GM21576 (cell line): Measurements from ENCODE around the gene SORL1-AS1.

Experiments
- ATAC-seq: cut with Tn5 transposase; IDR thresholded peaks from one replicate; pipeline ENCODE4 v1.9.1; 2021; ENCODE audit warnings: mild to moderate bottlenecking, moderate library complexity; ENCODE audit not compliant: unreplicated experiment

Gene SORL1-AS1

DNA sequence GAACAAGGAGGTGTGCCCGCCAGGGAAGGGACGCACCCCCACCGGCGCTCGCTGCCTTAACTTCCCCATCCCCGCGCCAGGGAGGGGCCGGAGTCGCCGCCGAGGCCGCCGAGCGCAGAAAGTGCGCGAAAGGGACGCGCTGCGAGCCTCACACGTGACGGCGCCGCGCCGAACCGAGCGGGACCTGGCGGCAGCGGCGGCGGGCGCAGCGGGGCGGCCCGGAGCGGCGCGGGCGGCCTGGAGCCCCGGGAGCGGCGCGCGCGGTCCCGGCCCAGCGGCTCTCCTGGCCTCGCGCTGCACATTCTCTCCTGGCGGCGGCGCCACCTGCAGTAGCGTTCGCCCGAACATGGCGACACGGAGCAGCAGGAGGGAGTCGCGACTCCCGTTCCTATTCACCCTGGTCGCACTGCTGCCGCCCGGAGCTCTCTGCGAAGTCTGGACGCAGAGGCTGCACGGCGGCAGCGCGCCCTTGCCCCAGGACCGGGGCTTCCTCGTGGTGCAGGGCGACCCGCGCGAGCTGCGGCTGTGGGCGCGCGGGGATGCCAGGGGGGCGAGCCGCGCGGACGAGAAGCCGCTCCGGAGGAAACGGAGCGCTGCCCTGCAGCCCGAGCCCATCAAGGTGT is 670 bp downstream of the SORL1-AS1 start, which contains the start of gene SORL1:
TSS of gene SORL1 (plus strand) at position 329 of the 623 bp plus-strand sequence. CDS start at position 347, 18 bp downstream.
- peak; percentile 51 for ATAC-seq

DNA sequence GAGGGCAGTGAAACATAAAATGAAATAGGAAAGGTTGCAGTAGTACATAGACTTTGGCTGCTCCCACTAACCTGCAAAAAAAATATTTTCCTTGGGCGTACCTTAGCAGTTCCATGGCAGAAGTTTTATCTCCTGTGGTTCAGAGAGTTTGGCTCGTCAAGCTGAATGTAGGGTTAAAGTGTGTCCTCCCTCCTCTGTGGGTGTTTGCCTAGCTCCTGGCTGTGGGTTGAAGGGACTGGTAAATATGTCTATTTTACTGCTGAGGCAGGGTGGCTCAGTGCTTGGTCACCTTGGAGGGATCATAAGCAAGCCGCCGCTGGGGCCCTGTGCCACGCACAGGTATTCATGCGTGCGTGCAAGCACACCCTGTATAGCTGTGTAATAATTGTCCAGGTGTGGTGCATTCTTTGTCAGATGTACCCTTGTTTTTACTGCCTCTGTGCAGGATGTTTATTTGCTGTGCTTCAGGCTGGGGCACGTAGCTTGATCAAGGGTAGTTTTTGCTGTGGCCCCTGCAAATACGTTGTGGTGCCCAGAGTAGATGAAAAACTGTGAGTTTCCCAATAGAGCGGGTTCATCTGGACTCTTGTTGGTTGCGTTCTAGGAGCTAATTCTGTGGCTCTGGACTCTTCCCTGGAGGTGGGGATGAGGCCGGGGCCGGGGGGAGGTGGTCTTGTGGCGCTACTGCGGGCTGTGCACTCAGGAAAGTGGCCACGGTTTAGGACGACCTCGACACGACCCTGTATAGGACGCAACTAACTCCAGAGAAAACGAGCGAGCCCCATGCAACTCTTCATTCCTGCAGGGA is 1.4 kb downstream of the SORL1-AS1 start:
- ATAC-seq = no peak

DNA sequence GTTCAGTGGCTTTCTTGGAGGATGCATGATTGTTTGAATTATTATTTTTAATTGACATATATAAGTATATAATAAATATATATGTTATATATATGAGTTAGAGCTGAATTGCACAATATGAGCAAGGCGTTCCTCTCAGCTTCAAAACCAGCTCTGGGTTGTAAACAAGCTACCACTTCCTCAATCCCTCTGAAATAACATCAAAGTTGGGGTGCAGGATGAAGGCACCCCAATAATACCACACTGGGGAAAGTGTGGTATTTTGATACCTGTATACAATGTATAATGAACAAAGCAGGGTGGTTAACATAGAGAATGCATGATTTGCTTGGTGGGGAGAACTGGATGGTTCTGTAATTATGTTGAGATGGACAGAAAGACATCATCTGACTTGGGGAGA is 2.4 kb downstream of the SORL1-AS1 start:
- ATAC-seq = no peak

DNA sequence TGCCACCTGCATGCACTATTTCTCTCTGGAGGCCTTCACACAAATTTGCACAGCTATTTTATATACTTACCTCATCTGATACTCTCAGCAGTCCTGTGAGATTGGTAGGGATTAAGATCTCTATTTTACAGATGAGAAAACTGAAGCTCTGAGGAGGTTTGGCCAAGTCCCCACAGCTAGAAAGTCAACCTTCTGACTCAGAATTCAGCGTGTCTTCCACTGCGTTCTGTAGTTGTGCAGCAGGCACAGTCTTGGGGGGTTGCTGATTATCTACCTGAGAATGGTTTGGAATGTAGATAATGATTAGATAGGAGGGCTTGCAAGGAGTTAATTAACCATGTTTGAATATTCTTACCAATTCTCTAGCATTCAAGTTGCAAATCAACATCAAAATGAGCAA is 3.1 kb downstream of the SORL1-AS1 start:
- no peak for ATAC-seq

DNA sequence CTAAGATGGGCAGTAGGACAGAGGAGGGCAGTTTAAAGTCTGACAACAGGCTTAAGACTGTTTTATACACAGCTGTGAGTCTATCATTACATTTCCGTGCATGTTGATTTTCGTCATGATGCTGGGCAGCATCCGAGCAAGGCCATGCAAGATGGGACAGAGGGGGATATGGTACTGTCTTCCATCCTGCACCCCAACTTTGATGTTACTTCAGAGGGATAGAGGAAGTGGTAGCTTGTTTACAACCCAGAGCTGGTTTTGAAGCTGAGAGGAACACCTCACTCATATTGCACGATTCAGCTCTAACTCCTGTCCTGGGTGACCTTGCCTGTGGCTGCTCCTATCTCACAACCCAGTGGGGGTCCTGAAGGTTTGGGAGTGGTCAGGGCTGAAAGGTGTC is 3.6 kb downstream of the SORL1-AS1 start:
- ATAC-seq = no peak

DNA sequence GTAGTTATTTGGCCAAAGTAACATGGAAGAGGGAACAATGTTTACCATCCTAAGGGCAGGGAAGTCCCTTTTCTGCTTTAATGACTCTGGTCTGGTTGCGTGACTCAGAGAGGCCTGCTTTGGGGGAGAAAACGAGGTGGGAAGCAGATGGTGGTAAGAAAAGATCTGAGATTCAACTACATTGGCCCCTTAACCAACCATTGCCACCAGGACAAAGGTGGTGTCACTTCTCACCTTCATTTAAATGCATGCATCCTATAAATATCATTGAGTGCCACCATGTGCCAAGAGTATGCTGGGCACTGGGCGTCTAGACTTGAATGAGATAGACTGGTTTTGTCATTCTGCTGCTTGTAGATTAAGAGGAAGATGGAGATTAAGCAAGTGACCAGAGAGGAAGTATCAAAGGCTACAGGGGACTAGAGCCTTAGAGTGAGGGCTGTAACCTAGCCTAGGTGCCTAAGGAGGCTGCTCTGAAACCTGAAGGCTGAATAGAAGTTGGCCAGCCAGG is 4.3 kb downstream of the SORL1-AS1 start:
- no peak for ATAC-seq

DNA sequence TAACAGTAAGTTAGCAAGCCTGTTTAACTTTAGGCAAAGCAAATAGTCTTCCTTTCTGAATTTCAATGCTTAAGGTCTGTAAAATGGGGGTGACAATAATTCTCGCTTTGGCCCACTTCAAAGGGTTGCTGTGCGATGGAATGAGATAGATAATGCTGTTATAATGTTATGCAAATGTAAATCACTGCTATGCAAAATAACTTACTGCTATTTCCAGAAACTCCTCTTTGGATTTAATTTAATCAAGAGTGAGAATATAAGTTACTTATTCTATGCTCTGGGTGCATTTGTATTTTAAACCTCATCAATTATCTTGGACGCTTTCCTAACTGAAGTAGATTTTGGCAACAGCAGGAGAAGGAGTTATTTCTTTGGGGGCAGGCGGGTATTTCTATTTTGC is 4.8 kb downstream of the SORL1-AS1 start:
- ATAC-seq = no peak

DNA sequence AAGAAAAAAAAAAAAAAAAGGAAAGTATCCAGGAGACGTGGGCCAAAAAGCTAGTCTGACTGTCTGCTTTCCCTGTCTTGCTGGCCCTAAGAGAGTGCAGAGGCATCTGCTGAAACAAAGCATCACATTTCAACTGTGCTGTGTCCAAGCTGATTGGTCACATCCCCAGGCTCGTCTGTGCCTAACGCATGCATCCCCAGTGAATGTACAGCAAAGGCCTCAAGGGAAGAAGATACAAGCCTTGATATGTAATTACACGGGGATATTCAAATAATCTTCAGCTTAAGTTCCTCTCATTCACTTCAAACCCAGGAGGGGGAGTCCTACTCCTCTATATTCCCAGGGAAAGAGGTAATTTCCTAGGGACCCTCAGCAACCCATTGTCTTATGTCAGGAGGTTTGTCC is 6.0 kb downstream of the SORL1-AS1 start:
- ATAC-seq = no peak

DNA sequence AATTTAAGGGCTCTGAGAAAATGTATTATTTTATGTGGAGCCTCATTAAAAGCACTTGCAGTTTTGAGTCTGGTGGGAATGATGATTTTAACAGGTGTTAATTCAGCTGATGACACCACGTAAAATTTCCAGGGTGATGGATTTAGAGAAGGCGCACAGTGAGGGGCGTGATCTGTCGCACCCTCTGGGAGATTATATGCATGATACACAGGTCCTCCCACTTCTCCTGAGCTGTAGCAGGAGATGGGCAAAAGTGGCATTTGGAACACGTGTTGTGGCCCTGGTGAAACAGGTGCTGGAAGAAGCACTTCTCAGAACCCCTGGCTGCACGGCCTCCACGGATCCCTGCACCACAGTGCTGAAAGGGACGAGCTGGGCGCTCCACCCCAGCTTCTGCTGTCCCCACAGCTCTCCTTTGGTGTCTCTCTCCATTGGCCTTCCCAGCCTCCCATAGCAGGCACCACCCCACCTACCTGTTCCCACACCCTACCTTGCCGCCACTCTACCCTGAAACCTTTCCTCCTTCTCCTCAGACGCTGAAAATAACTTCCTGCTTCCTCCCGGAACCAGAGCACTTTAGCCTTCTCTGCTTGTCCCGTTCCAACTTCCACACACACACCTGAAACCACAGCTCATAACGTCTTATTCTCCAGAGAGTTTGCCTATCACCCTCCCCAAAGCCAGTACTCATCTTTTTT is 7.5 kb downstream of the SORL1-AS1 start:
- no peak for ATAC-seq

DNA sequence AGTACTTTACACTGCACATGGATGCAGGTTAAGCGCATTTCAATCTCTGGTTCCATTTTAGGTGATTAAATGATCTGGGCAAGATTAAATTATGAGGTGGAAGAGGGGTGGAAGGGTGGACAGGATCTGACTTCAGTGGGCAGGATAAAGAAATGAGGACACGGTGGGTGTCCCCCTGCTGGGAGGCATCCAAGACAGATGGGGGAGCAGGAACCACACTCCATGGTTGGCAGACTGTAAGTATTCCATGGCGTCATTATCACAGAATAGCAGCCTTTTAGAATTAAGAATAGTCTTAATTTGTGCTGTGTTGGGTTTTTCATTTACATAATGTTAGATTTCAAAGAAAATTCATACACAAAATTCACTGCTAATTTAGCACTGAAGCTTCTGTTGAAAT is 8.2 kb downstream of the SORL1-AS1 start:
- no peak for ATAC-seq

DNA sequence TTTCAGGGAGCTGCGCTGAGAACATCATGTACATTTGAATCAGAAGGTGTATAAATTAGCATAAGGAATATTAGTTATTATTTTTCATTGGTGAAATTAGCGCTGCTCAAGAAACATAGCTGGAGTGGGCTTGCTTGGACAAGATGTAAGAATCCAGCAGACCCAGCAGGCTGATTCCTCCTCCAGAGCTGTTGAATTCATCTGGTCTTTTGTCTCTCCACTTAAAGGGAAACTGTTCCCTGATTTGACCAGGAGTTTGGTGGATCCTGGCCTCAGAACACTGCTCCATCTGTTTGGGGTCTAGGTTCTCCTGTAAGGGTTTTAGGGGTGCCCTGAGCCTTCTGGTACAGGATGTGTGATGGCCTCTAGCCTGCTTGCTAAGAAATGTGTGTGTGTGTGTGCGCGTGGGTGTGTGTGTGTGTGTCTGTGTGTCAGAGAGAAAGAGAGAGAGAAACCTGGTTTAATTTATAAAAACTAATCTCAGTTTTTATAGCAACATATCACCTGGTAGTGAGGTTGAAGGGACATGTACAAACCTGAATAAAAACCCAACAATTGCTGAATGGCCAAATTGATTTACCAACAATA is 9.0 kb downstream of the SORL1-AS1 start:
- ATAC-seq = no peak

DNA sequence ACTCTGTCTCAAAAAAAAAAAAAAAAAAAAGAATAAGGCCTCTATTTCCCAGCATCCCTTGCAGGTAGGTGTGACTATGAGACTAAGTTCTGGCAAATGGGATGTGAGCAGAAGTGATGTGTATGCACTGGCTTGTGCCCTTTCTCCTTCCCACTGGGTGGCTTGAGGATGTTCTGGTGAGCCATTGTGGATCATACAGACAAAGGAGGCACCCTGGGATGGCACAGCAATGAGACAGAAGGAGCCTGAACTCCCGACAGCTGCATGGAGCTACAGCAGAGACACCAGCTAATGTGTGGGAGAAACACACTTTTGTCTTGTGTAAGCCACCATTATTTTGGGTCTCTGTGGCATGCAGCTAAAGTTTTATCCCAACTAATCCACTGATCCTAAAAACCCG is 11.2 kb downstream of the SORL1-AS1 start:
- ATAC-seq = no peak

DNA sequence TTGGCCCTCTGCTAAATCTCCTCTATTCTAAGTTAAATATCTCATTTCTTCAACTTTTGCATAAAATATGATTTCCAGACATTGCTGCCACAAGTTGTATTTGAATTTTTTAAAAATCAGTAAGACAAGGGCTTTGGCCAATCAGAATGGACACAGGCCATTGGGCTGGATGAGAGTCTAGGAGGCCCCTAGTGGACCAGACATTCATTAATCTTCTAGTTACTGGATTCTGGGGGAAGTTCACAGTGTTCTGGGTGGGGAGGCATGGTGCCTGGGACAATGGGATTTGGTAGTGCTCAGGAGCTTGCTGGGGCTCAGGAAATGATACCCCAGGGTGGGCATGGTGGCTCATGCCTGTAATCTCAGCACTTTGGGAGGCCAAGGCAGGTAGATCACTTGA is 13.0 kb downstream of the SORL1-AS1 start:
- no peak for ATAC-seq

DNA sequence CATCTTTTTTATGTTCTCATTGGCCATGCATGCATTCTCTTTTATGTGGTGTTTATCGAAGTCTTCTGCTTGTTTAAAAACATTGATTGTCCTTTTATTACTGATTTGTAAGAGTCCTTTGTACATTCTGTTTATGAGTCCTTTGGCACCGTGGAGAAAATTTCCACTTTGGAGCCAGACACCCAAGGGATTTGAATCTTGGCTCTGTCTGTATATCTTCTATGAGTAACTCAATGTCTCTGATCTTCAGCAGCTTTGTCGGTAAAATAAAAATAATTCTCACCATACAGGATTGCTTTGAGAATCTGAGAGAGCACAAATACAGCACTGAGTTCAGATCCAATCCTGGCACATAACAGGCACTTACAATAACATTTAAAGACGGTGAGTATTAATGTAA is 13.4 kb downstream of the SORL1-AS1 start:
- no peak for ATAC-seq

DNA sequence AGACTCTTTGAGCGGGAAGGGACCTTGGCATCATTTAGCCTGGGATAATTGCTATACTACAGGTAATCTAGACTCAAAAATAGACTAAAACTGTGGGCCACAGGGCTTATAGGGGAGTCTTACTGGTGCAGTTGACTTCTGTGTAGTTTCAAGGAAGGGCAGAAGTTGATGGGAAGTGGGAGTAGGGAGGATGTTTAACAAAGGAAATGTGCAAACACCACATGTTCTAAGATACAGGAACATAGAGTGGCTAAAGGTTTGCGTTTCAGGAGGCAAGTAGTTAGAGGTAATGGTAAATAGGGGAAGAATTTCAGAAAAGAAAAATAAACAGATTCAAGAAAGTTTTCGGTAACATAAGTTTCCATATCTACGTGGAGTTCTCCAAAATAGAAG is 15.1 kb downstream of the SORL1-AS1 start:
- no peak for ATAC-seq

DNA sequence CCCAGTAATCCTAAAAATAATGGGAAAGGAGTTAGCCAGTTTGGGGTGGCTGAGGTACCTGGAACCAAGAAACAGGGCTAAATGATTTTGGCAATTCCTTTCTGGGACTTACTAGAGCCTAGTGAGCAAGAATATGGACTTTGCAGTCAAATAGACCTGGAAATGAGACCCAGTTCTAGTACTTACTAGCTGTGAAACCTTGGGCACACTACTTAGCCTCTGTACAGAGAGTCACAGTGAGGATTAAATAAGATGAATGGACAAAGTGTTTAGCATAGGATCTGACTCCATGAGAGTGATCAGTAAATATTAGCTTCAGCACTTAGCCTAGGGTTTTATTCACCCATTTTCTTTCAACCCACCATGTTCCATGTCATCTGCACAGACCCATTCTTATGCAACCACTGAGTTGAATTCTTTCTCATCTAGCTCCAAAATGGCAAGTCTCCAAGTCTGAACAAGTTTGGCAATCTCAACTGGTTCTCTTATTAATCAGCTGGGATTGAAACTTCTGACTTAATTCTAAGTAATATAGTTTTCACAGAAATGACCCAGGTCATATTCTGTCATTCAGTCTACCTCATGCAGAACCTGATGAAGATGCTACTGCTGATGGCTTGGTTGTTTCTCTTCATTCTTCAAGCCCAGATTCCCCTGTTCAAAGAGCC is 15.6 kb downstream of the SORL1-AS1 start:
- no peak for ATAC-seq

DNA sequence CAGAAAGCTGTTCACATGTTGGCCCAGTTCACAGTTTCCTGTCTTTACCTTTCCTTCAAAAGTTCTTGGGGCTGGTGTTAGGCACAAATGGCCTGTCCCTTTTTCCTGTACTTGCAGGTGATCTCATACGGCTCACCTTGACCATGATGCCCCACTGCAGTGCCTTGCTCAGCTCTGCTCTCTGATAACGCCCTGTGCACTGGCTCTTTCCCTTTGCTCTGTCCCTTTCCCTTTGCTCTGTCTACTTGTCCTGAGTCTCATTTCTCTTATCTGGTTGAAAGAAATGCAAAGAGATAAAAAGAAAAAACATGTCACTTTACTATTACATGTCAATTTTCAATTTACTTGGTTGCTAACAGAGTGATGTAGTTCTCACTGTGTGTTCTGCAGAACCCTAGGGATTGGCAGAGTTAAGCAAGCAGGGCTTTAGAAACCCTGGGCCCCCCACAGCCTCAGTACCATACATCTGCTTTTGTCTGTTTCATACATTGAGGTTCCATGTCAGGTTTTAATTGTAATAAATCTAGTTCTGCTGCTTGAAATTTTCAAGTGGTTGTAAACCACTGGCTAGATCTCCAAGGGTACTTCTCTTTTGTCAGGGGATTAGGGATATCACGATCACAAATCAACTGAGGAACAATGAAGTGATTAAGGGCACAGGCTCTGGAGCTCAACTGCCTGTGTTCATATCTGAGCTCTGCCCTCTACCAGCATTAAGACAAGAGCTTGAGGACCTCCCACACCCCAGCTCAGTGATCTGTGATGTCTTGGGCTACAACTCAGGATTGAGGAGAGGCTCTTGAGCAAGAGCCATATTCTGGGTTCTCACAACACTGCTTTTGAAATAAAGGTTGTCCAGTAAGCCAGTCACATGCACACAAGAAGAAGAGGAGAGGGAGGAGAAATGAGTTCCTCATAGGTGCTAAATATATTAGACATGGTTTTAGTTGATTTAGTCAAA is 16.9 kb downstream of the SORL1-AS1 start:
- ATAC-seq = no peak

DNA sequence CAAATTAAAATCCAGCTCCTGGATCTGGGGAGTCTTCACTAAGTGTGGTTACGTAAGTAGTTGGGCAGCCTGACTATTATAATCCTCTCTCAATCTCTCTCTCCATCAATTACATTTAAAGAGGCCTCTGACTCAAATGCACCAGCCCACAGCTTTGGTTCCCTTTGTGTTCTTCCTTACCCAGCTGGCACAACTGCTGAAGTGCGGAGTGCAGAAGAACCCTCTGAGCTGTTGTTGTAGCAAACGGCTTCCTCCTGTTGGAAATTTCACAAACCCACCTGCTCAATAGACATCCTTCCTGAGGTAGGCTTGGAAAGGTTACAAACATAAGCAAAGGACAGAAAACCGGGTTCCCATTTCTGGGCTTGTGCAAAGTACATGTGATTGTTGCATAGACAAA is 17.6 kb downstream of the SORL1-AS1 start:
- ATAC-seq = no peak

DNA sequence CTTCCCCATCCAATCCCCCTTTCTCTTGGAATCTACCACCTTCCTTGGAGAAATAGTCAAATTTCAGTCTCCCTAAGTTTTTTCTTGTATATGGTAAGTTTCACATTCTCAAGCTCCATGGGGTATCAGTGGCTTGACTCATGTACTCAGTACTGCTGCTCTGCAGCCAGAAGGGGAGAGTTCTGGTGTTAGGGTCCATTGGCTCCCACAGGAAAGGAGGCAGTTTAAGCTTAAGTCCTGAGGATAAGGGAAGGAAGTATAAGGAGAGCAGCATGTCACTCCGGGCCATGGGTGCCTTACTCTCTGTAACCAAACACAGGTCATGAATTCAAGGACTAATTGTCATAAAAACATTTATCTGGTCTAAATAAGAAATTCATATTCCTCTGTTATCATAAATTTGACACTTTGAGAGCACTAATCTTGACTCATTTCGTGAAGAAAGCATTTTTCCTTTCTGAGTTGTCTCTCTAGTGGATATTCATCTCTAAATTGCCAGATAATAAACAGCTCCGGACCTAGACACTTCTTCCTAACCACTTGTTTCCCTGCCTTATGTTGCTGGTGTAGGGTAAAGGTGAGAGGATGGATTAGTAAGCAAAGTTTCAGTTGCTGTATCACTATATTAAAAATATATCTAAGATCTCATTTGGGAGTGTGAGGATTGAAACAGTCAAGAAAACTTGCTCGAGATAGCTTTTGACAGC is 20.8 kb downstream of the SORL1-AS1 start:
- ATAC-seq = no peak
